Mesendoderm (in vitro differentiated cells): Measurements from ENCODE around the gene TEX261.

Experiments used
- DNase-seq: peaks from one replicate; pipeline ENCODE4 v3.0.0; 2013
- H2AK5ac ChIP-seq: 2 replicates; pipeline ENCODE4 v1.6.1; 2013; ENCODE audit warnings: low read length, inconsistent platforms
- H2BK120ac ChIP-seq: 2 replicates; pipeline ENCODE4 v1.6.1; 2013; ENCODE audit warnings: low read depth, mild to moderate bottlenecking, low read length, moderate library complexity, mixed read lengths
- H2BK15ac ChIP-seq: replicated peaks from 2 replicates; pipeline ENCODE4 v1.6.1; 2013; ENCODE audit warnings: low read depth, mild to moderate bottlenecking, moderate library complexity
- H2BK5ac ChIP-seq: 2 replicates; pipeline ENCODE4 v1.6.1; 2013; ENCODE audit warnings: low read length, inconsistent platforms
- H3K18ac ChIP-seq: 2 replicates; pipeline ENCODE4 v1.6.1; 2013; ENCODE audit warnings: mild to moderate bottlenecking, low read length, mixed read lengths
- H3K23ac ChIP-seq: one replicate; pipeline ENCODE4 v1.6.1; 2013; ENCODE audit warnings: low read length
- H3K27ac ChIP-seq: 2 replicates; pipeline ENCODE4 v1.5.1; 2013; ENCODE audit warnings: low read depth, mild to moderate bottlenecking, inconsistent platforms, low read length, moderate library complexity
- H3K27me3 ChIP-seq: 2 replicates; pipeline ENCODE4 v1.6.1; 2013; ENCODE audit warnings: low read length, control low read depth, mild to moderate bottlenecking, inconsistent platforms; ENCODE audit not compliant: insufficient read depth, poor library complexity
- H3K36me3 ChIP-seq: 2 replicates; pipeline ENCODE4 v1.6.1; 2013; ENCODE audit warnings: low read length, inconsistent platforms; ENCODE audit not compliant: control insufficient read depth, insufficient read depth
- H3K4ac ChIP-seq: one replicate; pipeline ENCODE4 v1.6.1; 2013; ENCODE audit warnings: low read depth, mild to moderate bottlenecking, low read length, moderate library complexity
- H3K4me1 ChIP-seq: 2 replicates; pipeline ENCODE4 v1.6.1; 2013; ENCODE audit warnings: low read depth, low read length, inconsistent platforms; ENCODE audit not compliant: control insufficient read depth
- H3K4me2 ChIP-seq: 2 replicates; pipeline ENCODE4 v1.6.1; 2013; ENCODE audit warnings: low read length
- H3K4me3 ChIP-seq: 2 replicates; pipeline ENCODE4 v1.5.1; 2013; ENCODE audit warnings: mild to moderate bottlenecking, low read length
- H3K56ac ChIP-seq: one replicate; pipeline ENCODE4 v1.6.1; 2013; ENCODE audit warnings: low read length
- H3K79me1 ChIP-seq: 2 replicates; pipeline ENCODE4 v1.6.1; 2013; ENCODE audit warnings: low read length, inconsistent platforms
- H3K79me2 ChIP-seq: 2 replicates; pipeline ENCODE4 v1.6.1; 2013; ENCODE audit warnings: mild to moderate bottlenecking, low read length; ENCODE audit not compliant: control insufficient read depth, insufficient read depth
- H3K9ac ChIP-seq: 2 replicates; pipeline ENCODE4 v1.6.1; 2013; ENCODE audit warnings: low read length, inconsistent platforms
- H4K5ac ChIP-seq: one replicate; pipeline ENCODE4 v1.6.1; 2013; ENCODE audit warnings: low read length
- H4K8ac ChIP-seq: one replicate; pipeline ENCODE4 v1.6.1; 2013; ENCODE audit warnings: low read depth, mild to moderate bottlenecking, control low read depth, low read length, moderate library complexity
- WGBS: extraction: QIAGEN DNeasy Blood & Tissue Kit; methylation state at CpG from one replicate; pipeline ENCODE4 v1.1.7; 2013; ENCODE audit warnings: low lambda C conversion rate, missing lambda C conversion rate; ENCODE audit not compliant: insufficient coverage; ENCODE audit errors: extremely low coverage; 5-methylcytosine and 5-hydroxymethylcytosine counted together

The TEX261 gene

DNA sequence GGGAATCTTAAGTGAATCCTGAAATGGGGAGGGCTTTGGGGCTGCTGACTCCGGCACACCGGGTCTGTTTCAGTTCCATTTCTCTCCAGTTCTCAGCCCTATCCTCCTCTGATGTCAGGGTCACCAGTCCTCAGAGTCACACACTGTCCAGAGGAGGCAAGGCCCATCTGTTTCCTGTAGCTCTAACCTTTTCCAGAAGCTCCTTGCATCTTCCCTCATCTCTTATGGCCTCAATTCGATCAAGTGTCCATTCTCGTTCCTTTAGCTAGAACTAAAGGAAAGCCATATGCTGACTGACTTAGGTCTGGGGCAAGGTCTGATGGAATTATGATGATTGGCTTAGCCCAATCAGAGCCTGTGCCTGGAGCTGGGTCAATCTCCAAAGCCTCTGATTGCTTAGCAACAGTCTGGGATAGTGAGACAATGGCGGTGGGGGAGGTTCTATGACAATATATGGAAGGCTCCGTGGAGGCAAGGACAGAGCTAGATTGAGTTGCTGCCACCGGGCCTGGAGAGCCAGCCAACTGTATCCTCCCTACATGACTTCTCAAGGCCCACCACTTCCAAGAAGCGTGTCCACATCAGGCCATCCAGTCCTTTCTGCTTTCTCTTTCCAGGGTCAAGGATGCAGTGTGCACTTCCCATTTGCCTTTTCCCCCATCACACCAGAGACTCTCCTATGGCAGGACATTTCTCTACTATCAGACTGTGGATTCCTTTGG is 11.0 kb downstream of the TEX261 start:
- H2BK15ac ChIP-seq, result no peak overlapping the region
- no peaks in the 10 kb centered on the region for H3K79me2 ChIP-seq
- no peaks in the 10 kb centered on the region for H3K36me3 ChIP-seq
- H2BK120ac ChIP-seq, result no peak overlapping the region
- no peak overlapping the region for H2AK5ac ChIP-seq
- DNase-seq, result no peak
- H2BK5ac ChIP-seq, result no peak overlapping the region
- no peak overlapping the region for H3K27ac ChIP-seq
- H4K5ac ChIP-seq, result no peak overlapping the region
- no peak overlapping the region for H3K4me3 ChIP-seq
- no CpG with 5 or more reads among the region's 8 CpGs for WGBS
- no peak overlapping the region for H3K9ac ChIP-seq
- no peak overlapping the region for H3K4ac ChIP-seq
- no peak overlapping the region for H3K4me2 ChIP-seq
- no peaks in the 10 kb centered on the region for H3K27me3 ChIP-seq
- no peak overlapping the region for H3K56ac ChIP-seq
- H3K23ac ChIP-seq, result no peak overlapping the region
- H3K4me1 ChIP-seq, result no peaks in the 10 kb centered on the region
- no peak overlapping the region for H4K8ac ChIP-seq
- no peaks in the 10 kb centered on the region for H3K79me1 ChIP-seq
- no peak overlapping the region for H3K18ac ChIP-seq

DNA sequence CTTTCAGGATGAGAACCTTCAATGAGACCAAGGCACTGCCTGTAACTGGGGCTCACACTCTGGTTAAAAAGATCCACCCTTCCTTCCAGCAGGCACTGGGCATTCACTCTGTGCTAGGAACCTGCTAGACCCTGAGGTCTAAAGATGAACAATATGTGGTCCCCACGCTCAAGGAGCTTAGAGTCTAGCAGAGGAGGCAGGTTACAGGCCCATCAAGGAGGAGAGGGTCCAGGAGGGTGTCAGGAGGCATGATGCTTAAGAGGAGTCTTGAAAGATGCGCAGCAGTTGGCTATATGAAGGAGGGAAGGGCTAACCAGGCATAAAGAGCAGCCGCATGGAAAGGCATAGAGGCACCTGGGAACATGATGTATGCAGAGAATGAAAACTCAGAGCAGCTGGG is 11.7 kb downstream of the TEX261 start:
- Histone ChIP-seq H3K79me2 (no peaks in the 10 kb centered on the region), H2BK120ac (no peak overlapping the region), H3K27ac (no peak overlapping the region), H3K9ac (no peak overlapping the region), H3K4ac (no peak overlapping the region), H3K79me1 (no peaks in the 10 kb centered on the region), H3K18ac (no peak overlapping the region), H2BK15ac (no peak overlapping the region), H3K23ac (no peak overlapping the region), H3K36me3 (no peaks in the 10 kb centered on the region), H2AK5ac (no peak overlapping the region), H3K4me1 (no peaks in the 10 kb centered on the region), H2BK5ac (no peak overlapping the region), H3K27me3 (no peaks in the 10 kb centered on the region), H4K5ac (no peak overlapping the region), H4K8ac (no peak overlapping the region), H3K4me3 (no peak overlapping the region), H3K56ac (no peak overlapping the region), H3K4me2 (no peak overlapping the region)
- WGBS, result no CpG with 5 or more reads among the region's 3 CpGs
- no peak for DNase-seq

DNA sequence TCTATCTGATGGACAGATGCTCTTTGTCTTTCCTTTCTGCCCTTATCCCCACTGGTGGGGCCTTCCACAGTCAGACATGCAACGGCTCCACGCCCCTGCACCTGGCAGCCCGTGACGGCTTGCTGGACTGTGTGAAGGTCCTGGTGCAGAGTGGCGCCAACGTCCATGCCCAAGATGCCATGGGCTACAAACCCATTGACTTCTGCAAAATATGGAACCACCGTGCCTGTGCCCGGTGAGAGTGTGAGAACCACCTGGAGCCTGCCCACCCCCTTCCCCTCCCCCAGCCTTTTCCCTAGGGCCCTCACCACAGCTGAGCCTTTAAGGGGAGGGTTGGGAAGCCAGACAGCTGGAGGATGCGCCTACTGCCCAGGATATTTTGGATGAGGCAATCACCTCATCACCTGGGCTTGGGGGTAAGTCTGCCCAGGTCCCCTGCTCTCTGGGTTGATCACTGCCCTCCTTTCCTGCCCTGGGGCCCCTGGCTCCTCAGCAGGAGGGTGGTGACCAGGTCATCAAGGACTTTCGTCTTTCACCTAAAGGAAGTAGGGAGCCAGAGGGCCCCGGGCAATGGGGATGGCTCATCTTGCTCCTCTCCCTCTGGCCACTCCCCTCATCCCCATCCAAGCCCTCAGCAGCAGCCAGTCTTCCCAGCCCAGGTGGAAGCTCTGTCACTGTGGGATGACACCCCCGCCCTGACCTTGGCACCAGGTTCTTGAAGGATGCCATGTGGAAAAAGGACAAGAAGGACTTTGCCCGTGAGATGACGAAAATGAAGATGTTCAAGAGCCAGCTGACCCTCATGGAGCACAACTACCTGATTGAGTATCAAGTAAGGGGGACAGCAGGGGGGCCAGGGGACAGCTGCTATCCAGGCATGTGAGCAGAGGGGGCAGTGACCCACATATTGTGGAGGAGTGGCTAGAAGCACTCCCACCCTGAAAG is 12.5 kb downstream of the TEX261 start:
- no CpG with 5 or more reads among the region's 14 CpGs for WGBS

DNA sequence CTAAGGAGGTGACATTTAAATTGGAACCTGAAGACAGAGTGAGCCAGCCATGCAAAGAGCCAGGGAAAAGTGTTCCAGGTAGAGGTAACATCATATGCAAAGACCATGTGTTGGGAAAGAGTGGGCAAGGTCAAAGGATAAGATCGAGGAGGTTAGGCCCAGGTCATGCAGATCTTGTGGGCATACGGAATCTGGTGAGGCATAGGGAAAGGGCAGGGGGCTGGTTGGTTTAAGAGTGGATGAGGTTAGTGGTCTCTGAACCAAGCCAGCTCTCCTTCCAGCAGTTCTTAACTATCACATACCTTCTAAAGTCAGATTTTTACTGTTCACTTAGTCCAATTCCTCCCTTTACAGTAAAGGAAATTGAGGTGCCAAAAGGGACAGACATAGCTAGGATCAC is 13.3 kb downstream of the TEX261 start:
- H2BK15ac ChIP-seq, result no peak overlapping the region
- H3K23ac ChIP-seq, result no peak overlapping the region
- H3K4me1 ChIP-seq, result no peaks in the 10 kb centered on the region
- no peak overlapping the region for H2AK5ac ChIP-seq
- no peak overlapping the region for H4K8ac ChIP-seq
- no CpG with 5 or more reads among the region's 2 CpGs for WGBS
- no peak overlapping the region for H3K4me2 ChIP-seq
- DNase-seq, result no peak
- no peak overlapping the region for H3K18ac ChIP-seq
- H4K5ac ChIP-seq, result no peak overlapping the region
- H3K36me3 ChIP-seq, result no peaks in the 10 kb centered on the region
- no peak overlapping the region for H3K27ac ChIP-seq
- H3K4me3 ChIP-seq, result no peak overlapping the region
- no peaks in the 10 kb centered on the region for H3K79me1 ChIP-seq
- H3K56ac ChIP-seq, result no peak overlapping the region
- H2BK5ac ChIP-seq, result no peak overlapping the region
- H3K9ac ChIP-seq, result no peak overlapping the region
- H3K4ac ChIP-seq, result no peak overlapping the region
- H3K79me2 ChIP-seq, result no peaks in the 10 kb centered on the region
- no peaks in the 10 kb centered on the region for H3K27me3 ChIP-seq
- no peak overlapping the region for H2BK120ac ChIP-seq

More for the DNA sequence above, 12.5 kb downstream of the TEX261 start:
- no peaks in the 10 kb centered on the region for H3K27me3 ChIP-seq
- H2BK15ac ChIP-seq, result no peak overlapping the region
- H2AK5ac ChIP-seq, result no peak overlapping the region
- H2BK5ac ChIP-seq, result no peak overlapping the region
- no peak for DNase-seq
- H4K5ac ChIP-seq, result no peak overlapping the region
- H2BK120ac ChIP-seq, result no peak overlapping the region
- H3K36me3 ChIP-seq, result no peaks in the 10 kb centered on the region
- H3K4me2 ChIP-seq, result no peak overlapping the region
- no peak overlapping the region for H3K56ac ChIP-seq
- H3K23ac ChIP-seq, result no peak overlapping the region
- no peak overlapping the region for H3K4ac ChIP-seq
- no peaks in the 10 kb centered on the region for H3K4me1 ChIP-seq
- H3K9ac ChIP-seq, result no peak overlapping the region
- no peaks in the 10 kb centered on the region for H3K79me1 ChIP-seq
- no peak overlapping the region for H3K27ac ChIP-seq
- H3K18ac ChIP-seq, result no peak overlapping the region
- no peak overlapping the region for H3K4me3 ChIP-seq
- H4K8ac ChIP-seq, result no peak overlapping the region
- no peaks in the 10 kb centered on the region for H3K79me2 ChIP-seq

DNA sequence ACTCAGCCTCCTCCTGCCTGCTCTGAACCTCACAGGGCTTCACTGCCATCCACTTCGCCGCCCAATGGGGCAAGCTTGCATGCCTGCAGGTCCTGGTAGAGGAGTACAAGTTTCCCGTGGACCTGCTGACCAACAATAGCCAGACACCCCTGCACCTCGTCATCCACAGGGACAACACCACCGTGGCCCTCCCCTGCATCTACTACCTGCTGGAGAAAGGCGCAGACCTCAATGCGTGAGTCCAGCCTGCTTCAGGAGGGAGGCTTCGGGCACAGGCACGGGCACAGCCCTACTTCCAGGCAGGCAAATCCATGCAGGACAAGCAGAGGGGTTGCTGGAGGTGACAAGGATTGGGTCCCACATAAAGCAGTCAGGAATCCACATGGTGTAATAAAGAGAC is 15.0 kb downstream of the TEX261 start:
- Histone ChIP-seq H3K23ac (no peak overlapping the region), H3K27ac (no peak overlapping the region), H3K79me2 (no peaks in the 10 kb centered on the region), H2BK15ac (no peak overlapping the region), H3K18ac (no peak overlapping the region), H4K8ac (no peak overlapping the region), H3K4me3 (no peak overlapping the region), H2BK5ac (no peak overlapping the region), H3K4me2 (no peak overlapping the region), H3K4me1 (no peaks in the 10 kb centered on the region), H3K36me3 (no peaks in the 10 kb centered on the region), H3K79me1 (no peaks in the 10 kb centered on the region), H4K5ac (no peak overlapping the region), H3K56ac (no peak overlapping the region), H3K4ac (no peak overlapping the region), H2AK5ac (no peak overlapping the region), H3K27me3 (no peaks in the 10 kb centered on the region), H3K9ac (no peak overlapping the region), H2BK120ac (no peak overlapping the region)
- WGBS, result no CpG with 5 or more reads among the region's 9 CpGs
- no peak for DNase-seq
